Gastrocnemius medialis (tissue), 4 donors: ENCODE data around the gene LMAN1. TPM values are rescaled to one million over a fixed set of nuclear protein-coding genes. Genes with fewer than 3 reads are reported as not detected.

ENCODE experiments used
- ATAC-seq, 2 donors: fragments of 150-250 bp; one replicate each; pipeline ENCODE4 v1.9.1; 2016
- DNase-seq, 2 donors: peaks; one replicate each; pipeline ENCODE4 v3.0.0-alpha.2; 2019
- H3K27ac ChIP-seq, 4 donors: fragments of 200-600 bp; sonication (generic); 1 replicate in 1 of 4; 2 replicates in 3 of 4; pipeline ENCODE4 v1.5.1; 2016 to 2018; ENCODE audit warnings: mild to moderate bottlenecking in 2 of 4, moderate library complexity in 1 of 4
- H3K27me3 ChIP-seq, 3 donors: fragments of 200-600 bp; sonication (generic) in 2 of 3; 1 replicate in 1 of 3; 2 replicates in 2 of 3; pipeline versions ENCODE4 v1.5.1 to v1.6.0; 2016 to 2019; ENCODE audit warnings: mild to moderate bottlenecking in 1 of 3, moderate library complexity in 1 of 3
- H3K36me3 ChIP-seq, 2 donors: fragments of 200-600 bp; sonication (generic) in 1 of 2; one replicate each; pipeline ENCODE4 v1.5.1; 2017 to 2018
- H3K4me1 ChIP-seq, 2 donors: fragments of 200-600 bp; sonication (generic) in 1 of 2; one replicate each; pipeline ENCODE4 v1.5.1; 2016 to 2017; ENCODE audit warnings: mild to moderate bottlenecking in 2 of 2
- H3K4me3 ChIP-seq, 4 donors: fragments of 200-600 bp; sonication (generic) in 3 of 4; 1 replicate in 1 of 4; 2 replicates in 3 of 4; pipeline ENCODE4 v1.5.1; 2016 to 2019; ENCODE audit warnings: mild to moderate bottlenecking in 2 of 4
- H3K9me3 ChIP-seq, 3 donors: fragments of 200-600 bp; sonication (generic) in 2 of 3; 1 replicate in 1 of 3; 2 replicates in 2 of 3; pipeline ENCODE4 v1.5.1; 2016 to 2019
- CTCF ChIP-seq, 5 experiments: fragments of 450-650 bp in 3 of 5; fragments of 200-600 bp in 2 of 5; sonication (generic) in 2 of 5; IDR thresholded peaks in 4 of 5; conservative IDR thresholded peaks in 1 of 5; 1 replicate in 4 of 5; 2 replicates in 1 of 5; pipeline ENCODE4 v1.5.1; 2016 to 2019; ENCODE audit warnings: antibody characterized with exemption in 5 of 5, mild to moderate bottlenecking in 3 of 5, moderate library complexity in 3 of 5
- POLR2A ChIP-seq, 2 donors: fragments of 450-650 bp; IDR thresholded peaks; one replicate each; pipeline ENCODE4 v1.6.1; 2017; ENCODE audit warnings: antibody characterized with exemption in 2 of 2, mild to moderate bottlenecking in 2 of 2, moderate library complexity in 2 of 2
- in situ Hi-C, 4 donors: fragments of 200-750 bp; cut with MboI; loops; one replicate each; pipeline versions ENCODE4 v1.15.0 to v1.8.0; 2017; ENCODE audit warnings: low sequenced_read_pairs in 4 of 4
- intact Hi-C: fragments of 100-400 bp; cut with DNase I; formaldehyde crosslinking; loops from one replicate; pipeline ENCODE4 v1.15.1; 2023; ENCODE audit warnings: low total_unique reads
- total RNA-seq, 4 donors: library from RNA; depleted of rRNA; stranded (reverse); fragments of >200 nt; gene quantifications; one replicate each; pipeline versions ENCODE4 v1.1.0 to v1.2.3, GENCODE V29; 2016

Gene LMAN1
- total RNA-seq, 4 donors from 2014 or later, result 48.6 to 74.8 (median 59.2) TPM

GRCh38 chr18:59395226-59396175 lies 36.4 kb upstream of the LMAN1 start:
- ATAC-seq (no peak), DNase-seq (no peak)
- Histone ChIP-seq H3K36me3 (no peaks in the 10 kb centered on the region), H3K4me3 (no peak overlapping the region), H3K27me3 (no peaks in the 10 kb centered on the region), H3K4me1 (peaks cover 0 to under 1% of the 10 kb centered on the region in 2 donors), H3K27ac (no peak overlapping the region), H3K9me3 (no peaks in the 10 kb centered on the region)
- TF ChIP-seq POLR2A (IDR thresholded peaks at IDR 0.05) (no peak), CTCF (IDR thresholded peaks at IDR 0.05 in 4 of 5, conservative IDR thresholded peaks at IDR 0.05 in 1 of 5) (no peak)
- in situ Hi-C loops (no loop called here), intact Hi-C loops (no loop called here)

GRCh38 chr18:59393381-59393780 lies 34.3 kb upstream of the LMAN1 start:
- Histone ChIP-seq H3K36me3 (no peaks in the 10 kb centered on the region), H3K9me3 (no peaks in the 10 kb centered on the region), H3K27ac (no peak overlapping the region), H3K27me3 (no peaks in the 10 kb centered on the region), H3K4me3 (no peak overlapping the region), H3K4me1 (peaks cover 19 to 22% of the 10 kb centered on the region in 2 donors)
- in situ Hi-C loops (no loop called here), intact Hi-C loops (no loop called here)
- no peak for ATAC-seq
- no peak for TF ChIP-seq CTCF (IDR thresholded peaks at IDR 0.05 in 4 of 5, conservative IDR thresholded peaks at IDR 0.05 in 1 of 5)
- TF ChIP-seq POLR2A (IDR thresholded peaks at IDR 0.05), result no peak
- DNase-seq, result no peak

- Histone ChIP-seq H3K36me3 (no peaks in the 10 kb centered on the region), H3K27me3 (no peaks in the 10 kb centered on the region), H3K4me1 (peaks cover 29 to 32% of the 10 kb centered on the region in 2 donors), H3K27ac (peak overlapping the region; percentile 17 to 79 (median 64)), H3K9me3 (no peaks in the 10 kb centered on the region), H3K4me3 (no peak overlapping the region)
- in situ Hi-C loops, result no loop called here
- DNase-seq, result no peak
- intact Hi-C loops, result no loop called here
- ATAC-seq, result peak in 1 of 2 donors; percentile 49
- TF ChIP-seq POLR2A (IDR thresholded peaks at IDR 0.05) (no peak), CTCF (IDR thresholded peaks at IDR 0.05 in 4 of 5, conservative IDR thresholded peaks at IDR 0.05 in 1 of 5) (no peak)
These were observed 29.8 kb upstream of the LMAN1 start for GRCh38 chr18:59388817-59389216.

GRCh38 chr18:59387687-59388565 lies 28.9 kb upstream of the LMAN1 start:
- no peak for TF ChIP-seq CTCF (IDR thresholded peaks at IDR 0.05 in 4 of 5, conservative IDR thresholded peaks at IDR 0.05 in 1 of 5)
- no peak for TF ChIP-seq POLR2A (IDR thresholded peaks at IDR 0.05)
- H3K4me1 ChIP-seq, result peaks cover 29 to 32% of the 10 kb centered on the region in 2 donors
- ATAC-seq (no peak), DNase-seq (no peak)
- no peaks in the 10 kb centered on the region for H3K9me3 ChIP-seq
- in situ Hi-C loops, result no loop called here
- no peak overlapping the region for H3K4me3 ChIP-seq
- H3K27me3 ChIP-seq, result no peaks in the 10 kb centered on the region
- intact Hi-C loops, result no loop called here
- peak overlapping the region; percentile 16 to 79 (median 64) for H3K27ac ChIP-seq
- no peaks in the 10 kb centered on the region for H3K36me3 ChIP-seq
